GM10248 (cell line): ENCODE measurements around the gene SDHA.
"Not testable (repeated sequence)": the region's sequence is repeated elsewhere in the genome, so short reads cannot be mapped to it uniquely, and the experiment has no call there.

Experiments
- CTCF ChIA-PET: fragments of 300-600 bp; sonication (Branson Sonifier 250); formaldehyde crosslinking; extraction: SDS; loops from one replicate; lab custom pipeline; 2021; ENCODE audit warnings: antibody characterized with exemption; lab: Yijun Ruan, JAX
- POLR2A ChIA-PET: fragments of 350-650 bp; sonication (Branson Sonifier 250); formaldehyde crosslinking; extraction: SDS; loops from one replicate; lab custom pipeline; 2020; ENCODE audit warnings: antibody characterized with exemption; lab: Yijun Ruan, JAX
- DNase-seq: peaks from one replicate; pipeline ENCODE4 v3.0.0; 2012; ENCODE audit errors: extremely low spot score
- TF ChIP-seq, protein P1 (sequence below): IDR thresholded peaks from 2 replicates; pipeline ENCODE4 v1.5.1; 2012; ENCODE audit warnings: mild to moderate bottlenecking, low read depth; ENCODE audit errors: extremely low read depth, missing control alignments, control extremely low read depth

Gene SDHA

DNA sequence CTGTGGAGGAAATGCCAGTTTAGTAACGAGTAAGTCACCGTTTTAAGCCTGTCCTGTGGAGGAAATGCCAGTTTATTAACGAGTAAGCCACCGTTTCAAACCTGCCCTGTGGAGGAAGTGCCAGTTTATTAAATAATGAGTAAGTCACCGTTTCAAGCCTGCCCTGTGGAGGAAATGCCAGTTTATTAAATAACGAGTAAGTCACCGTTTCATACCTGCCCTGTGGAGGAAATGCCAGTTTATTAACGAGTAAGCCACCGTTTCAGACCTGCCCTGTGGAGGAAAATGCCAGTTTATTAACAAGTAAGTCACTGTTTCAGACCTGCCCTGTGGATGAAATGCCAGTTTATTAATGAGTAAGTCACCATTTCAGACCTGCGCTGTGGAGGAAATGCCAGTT lies 34.4 kb downstream of the SDHA start:
- CTCF ChIA-PET = no interaction called here
- TF ChIP-seq, protein P1, sequence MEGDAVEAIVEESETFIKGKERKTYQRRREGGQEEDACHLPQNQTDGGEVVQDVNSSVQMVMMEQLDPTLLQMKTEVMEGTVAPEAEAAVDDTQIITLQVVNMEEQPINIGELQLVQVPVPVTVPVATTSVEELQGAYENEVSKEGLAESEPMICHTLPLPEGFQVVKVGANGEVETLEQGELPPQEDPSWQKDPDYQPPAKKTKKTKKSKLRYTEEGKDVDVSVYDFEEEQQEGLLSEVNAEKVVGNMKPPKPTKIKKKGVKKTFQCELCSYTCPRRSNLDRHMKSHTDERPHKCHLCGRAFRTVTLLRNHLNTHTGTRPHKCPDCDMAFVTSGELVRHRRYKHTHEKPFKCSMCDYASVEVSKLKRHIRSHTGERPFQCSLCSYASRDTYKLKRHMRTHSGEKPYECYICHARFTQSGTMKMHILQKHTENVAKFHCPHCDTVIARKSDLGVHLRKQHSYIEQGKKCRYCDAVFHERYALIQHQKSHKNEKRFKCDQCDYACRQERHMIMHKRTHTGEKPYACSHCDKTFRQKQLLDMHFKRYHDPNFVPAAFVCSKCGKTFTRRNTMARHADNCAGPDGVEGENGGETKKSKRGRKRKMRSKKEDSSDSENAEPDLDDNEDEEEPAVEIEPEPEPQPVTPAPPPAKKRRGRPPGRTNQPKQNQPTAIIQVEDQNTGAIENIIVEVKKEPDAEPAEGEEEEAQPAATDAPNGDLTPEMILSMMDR = no peak
- no peak for DNase-seq
- POLR2A ChIA-PET = no interaction called here

DNA sequence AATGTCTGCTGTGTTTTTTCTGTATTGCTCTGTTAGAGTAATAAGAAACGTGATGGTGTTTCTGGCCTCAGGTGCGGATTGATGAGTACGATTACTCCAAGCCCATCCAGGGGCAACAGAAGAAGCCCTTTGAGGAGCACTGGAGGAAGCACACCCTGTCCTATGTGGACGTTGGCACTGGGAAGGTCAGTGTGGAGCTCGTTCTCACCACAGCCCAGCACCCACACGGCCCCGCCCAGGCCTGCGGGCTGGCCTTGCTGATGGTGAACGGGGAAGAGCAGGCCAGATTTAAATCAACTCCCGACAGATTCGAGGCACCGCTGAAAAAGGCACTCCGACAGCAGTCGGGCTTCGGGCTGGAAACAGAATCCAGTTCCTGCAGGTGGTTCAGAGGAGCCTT lies 36.2 kb downstream of the SDHA start:
- CTCF ChIA-PET, POLR2A ChIA-PET, DNase-seq: not testable (repeated sequence)

DNA sequence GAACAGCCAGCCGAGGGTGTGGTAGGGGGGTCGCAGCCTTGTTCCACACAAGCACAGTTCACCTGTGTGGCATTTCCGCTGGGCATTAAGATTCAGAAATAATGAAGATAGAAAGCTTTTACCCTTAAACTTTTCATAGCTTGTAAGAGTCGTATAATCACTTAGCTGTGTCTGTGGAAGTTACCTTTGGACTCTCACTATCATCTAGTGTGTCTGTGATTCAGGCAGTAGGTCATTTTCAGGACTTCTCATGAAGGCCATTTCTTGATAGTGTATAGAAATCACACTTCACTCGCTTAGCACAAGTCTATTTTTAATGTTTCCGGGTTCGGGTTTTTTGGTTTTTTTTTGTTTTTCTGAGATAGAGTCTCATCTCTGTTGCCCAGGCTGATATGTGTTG lies 37.0 kb downstream of the SDHA start:
- DNase-seq, CTCF ChIA-PET, POLR2A ChIA-PET: not testable (repeated sequence)

DNA sequence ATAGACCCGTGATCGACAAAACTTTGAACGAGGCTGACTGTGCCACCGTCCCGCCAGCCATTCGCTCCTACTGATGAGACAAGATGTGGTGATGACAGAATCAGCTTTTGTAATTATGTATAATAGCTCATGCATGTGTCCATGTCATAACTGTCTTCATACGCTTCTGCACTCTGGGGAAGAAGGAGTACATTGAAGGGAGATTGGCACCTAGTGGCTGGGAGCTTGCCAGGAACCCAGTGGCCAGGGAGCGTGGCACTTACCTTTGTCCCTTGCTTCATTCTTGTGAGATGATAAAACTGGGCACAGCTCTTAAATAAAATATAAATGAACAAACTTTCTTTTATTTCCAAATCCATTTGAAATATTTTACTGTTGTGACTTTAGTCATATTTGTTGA lies 38.2 kb downstream of the SDHA start:
- DNase-seq, CTCF ChIA-PET, POLR2A ChIA-PET: not testable (repeated sequence)

DNA sequence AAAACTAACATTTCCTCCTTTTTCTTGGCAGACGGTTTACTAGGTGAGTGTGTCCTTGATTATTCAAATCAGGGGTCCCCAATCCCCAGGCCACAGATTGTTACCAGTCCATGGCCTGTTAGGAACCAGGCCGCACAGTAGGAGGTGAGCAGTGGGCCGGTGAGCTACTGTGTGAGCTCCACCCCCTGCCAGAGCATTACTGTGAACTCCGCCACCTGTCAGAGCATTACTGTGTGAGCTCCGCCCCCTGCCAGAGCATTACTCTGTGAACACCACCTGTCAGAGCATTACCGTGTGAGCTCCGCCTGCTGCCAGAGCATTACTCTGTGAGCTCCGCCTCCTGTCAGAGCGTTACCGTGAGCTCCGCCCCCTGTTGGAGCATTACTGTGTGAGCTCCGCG lies 39.0 kb downstream of the SDHA start:
- CTCF ChIA-PET = no interaction called here
- POLR2A ChIA-PET = no interaction called here
- no peak for DNase-seq
- TF ChIP-seq, protein P1 = no peak

DNA sequence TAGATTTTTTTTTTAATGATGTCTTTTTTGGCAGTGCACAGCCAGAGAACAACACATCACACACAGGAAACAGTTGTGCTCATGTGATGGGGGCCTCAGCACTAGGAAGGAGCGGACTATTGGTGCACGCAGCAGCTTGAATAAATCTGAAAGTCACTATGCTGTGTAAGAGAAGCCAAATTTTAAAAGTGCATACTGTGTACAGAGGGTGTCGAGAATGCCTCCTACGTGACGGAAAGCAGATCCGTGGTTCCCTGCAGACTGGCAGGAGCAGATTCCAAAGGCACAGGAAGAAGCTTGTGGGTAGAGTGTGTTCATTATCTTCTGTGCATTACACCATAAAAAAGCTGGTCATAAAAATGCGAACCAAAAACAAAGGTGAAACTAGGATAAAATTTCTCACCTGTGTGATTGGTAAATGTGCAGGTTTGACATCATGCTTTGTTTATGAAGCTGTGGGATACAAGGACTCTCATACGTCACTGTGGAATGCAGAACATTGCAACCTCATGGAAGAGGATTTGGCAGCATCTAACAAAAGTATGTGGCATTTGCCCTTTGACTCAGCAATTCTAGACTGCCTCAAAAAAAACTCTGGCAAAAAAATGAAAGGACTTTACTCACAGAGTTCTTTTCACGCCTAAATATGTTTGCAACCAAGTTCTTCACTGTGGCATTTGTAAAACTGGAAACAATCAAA lies 45.3 kb downstream of the SDHA start:
- DNase-seq, POLR2A ChIA-PET: not testable (repeated sequence)
- CTCF ChIA-PET = interaction anchor here (1.7 kb wide), 1 partner anchor 18 kb away, joined by 3 read pairs; no protein-coding TSS in a partner anchor

DNA sequence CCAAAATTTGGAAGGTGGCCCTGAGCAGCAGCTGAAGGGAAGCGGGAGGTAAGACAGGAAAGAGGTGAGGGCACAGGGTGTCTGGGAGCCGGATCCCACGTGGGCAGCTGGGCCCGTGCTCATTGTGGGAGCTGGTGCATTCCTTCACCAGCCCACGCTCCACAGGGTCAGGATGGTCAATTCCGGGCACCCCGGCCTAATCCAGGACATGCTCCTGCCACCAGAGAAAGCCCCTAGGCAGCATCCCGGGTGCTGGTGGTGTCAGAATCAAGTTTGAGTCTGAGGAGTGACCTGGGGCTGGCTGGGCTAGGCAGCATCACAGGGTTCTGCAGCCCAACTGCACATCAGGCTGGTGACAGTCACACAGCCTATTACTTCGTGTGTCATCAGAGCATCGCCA lies 46.2 kb downstream of the SDHA start:
- TF ChIP-seq, protein P1 = no peak
- no peak for DNase-seq
- POLR2A ChIA-PET = no interaction called here
- CTCF ChIA-PET = interaction anchor here (1.7 kb wide), 1 partner anchor 18 kb away, joined by 3 read pairs; no protein-coding TSS in a partner anchor

DNA sequence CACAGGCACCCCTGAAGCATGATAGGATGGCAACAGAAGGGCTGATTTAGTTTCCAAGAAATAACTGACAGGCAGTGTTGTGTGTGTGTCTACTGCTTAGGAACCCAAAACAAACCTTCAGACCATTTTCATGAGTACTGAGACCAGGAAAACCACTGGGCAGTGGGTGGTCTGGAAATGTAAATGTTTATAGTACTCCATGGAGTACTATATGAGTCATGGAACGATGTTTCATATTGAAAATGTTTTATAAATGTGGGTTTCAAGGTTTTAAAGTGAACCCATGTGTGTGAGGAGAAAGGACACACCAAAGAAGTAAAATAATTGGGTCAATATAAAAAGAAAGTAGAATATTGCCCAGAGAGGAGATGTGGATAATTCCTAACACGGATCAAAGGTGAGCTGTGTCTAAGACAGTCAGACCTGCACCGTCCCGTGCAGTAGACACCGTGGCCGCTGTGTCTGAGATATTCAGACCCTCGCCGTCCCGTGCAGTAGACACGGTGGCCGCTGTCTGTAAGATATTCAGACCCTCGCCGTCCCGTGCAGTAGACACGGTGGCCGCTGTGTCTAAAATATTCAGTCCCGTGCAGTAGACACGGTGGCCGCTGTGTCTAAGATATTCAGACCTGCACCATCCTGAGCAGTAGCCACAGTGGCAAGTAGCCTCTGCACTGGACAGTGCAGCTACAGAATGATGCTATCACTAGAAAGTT lies 48.3 kb downstream of the SDHA start:
- POLR2A ChIA-PET, CTCF ChIA-PET, DNase-seq: not testable (repeated sequence)

DNA sequence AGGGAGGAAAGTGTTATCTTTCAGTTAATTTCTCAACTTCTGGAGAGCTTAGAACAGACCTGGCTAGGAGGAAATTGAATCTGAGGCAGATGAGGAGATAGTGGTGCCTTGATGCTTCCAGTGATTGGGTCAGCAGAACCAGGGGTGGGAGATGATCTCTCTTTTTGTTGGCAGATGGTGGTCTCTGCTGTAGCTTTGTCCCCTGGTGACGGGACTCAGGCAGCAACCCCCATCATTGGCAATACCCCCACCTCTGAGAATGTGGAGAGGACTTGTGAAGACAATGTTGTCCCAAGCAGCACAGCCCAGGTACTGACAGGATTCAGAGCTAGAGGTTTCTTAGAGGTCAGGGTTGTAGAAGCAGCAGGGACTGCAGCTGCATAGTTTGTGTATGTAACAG lies 49.6 kb downstream of the SDHA start:
- CTCF ChIA-PET = no interaction called here
- TF ChIP-seq, protein P1 = no peak
- POLR2A ChIA-PET = no interaction called here
- no peak for DNase-seq
